Activated effector memory CD4-positive, alpha-beta T cell treated with anti-CD3 and anti-CD28 coated beads, Interleukin-2, amount 50 U/mL, for 16 hours (primary cell): ENCODE results near the gene CTNNAL1.

ENCODE experiments used
- DNase-seq: peaks from one replicate; pipeline ENCODE4 v3.0.0-alpha.2; 2020

The CTNNAL1 gene

GRCh38 chr9:109027176-109027575, 13.9 kb upstream of the CTNNAL1 start:
- DNase-seq = no peak

- DNase-seq = no peak
Observed at GRCh38 chr9:109026306-109026705, 13.0 kb upstream of the CTNNAL1 start.

GRCh38 chr9:109022873-109023272, 9.6 kb upstream of the CTNNAL1 start:
- no peak for DNase-seq

GRCh38 chr9:109020581-109021511, 7.5 kb upstream of the CTNNAL1 start:
- no peak for DNase-seq

- DNase-seq = no peak
Observed at GRCh38 chr9:109020113-109020512, 6.8 kb upstream of the CTNNAL1 start.

GRCh38 chr9:109019420-109019819, 6.1 kb upstream of the CTNNAL1 start:
- DNase-seq = no peak

- no peak for DNase-seq
Observed at GRCh38 chr9:109017493-109017892, 4.2 kb upstream of the CTNNAL1 start.

- DNase-seq = no peak
Observed at GRCh38 chr9:109017061-109017460, 3.8 kb upstream of the CTNNAL1 start.

GRCh38 chr9:109016132-109016531, 2.8 kb upstream of the CTNNAL1 start:
- DNase-seq = no peak

GRCh38 chr9:109014608-109015280, 1.4 kb upstream of the CTNNAL1 start:
- DNase-seq = no peak

- DNase-seq = no peak
Observed at GRCh38 chr9:109013679-109014607, 644 bp upstream of the CTNNAL1 start.

- peak; percentile 86 for DNase-seq
Observed at GRCh38 chr9:109012009-109012875, 1.1 kb downstream of the CTNNAL1 start.

- DNase-seq = no peak
Observed at GRCh38 chr9:109011231-109011671, 2.0 kb downstream of the CTNNAL1 start.

- DNase-seq = peak; percentile 81
Observed at GRCh38 chr9:109010746-109011145, 2.6 kb downstream of the CTNNAL1 start.

- DNase-seq = no peak
Observed at GRCh38 chr9:109005678-109006077, 7.6 kb downstream of the CTNNAL1 start.

- DNase-seq = no peak
Observed at GRCh38 chr9:109003116-109003515, 10.2 kb downstream of the CTNNAL1 start.

GRCh38 chr9:109002141-109002540, 11.2 kb downstream of the CTNNAL1 start:
- DNase-seq = no peak

GRCh38 chr9:109001275-109001676, 12.0 kb downstream of the CTNNAL1 start:
- no peak for DNase-seq

- no peak for DNase-seq
Observed at GRCh38 chr9:108997112-108997511, 16.2 kb downstream of the CTNNAL1 start.

- no peak for DNase-seq
Observed at GRCh38 chr9:108996643-108997042, 16.7 kb downstream of the CTNNAL1 start.

GRCh38 chr9:108994695-108995094, 18.6 kb downstream of the CTNNAL1 start:
- DNase-seq = no peak

GRCh38 chr9:108991479-108991878, 21.8 kb downstream of the CTNNAL1 start:
- DNase-seq = no peak
